Measurements from ENCODE around the gene SIX3.

SIX3 gene

DNA sequence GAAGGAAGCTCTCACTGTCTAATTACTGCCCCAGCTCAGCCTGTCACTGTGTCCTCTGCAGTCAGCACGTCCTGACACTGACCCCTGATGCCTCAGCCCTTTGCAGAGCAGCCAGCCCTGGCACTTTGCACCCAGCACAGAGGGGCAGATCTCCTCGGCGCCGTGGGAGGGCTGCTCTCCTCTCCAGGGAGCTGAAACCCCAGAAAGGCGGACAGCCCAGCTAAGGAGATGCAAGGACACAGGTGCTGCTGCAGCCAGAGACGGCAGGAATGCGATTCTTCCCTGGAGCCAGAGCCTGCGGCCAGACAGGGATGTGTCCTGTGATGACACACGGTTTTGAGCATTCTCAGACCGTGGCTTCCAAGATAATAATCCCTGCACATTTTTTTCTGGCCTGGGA, 34.5 kb upstream of the SIX3 start:
- H3K4me3 ChIP-seq (replicated peaks; ENCODE audit: low read depth, low read length), result no peak overlapping the region
- no peak for DNase-seq (ENCODE audit: extremely low read depth, low read depth)
- TF ChIP-seq, protein P1, sequence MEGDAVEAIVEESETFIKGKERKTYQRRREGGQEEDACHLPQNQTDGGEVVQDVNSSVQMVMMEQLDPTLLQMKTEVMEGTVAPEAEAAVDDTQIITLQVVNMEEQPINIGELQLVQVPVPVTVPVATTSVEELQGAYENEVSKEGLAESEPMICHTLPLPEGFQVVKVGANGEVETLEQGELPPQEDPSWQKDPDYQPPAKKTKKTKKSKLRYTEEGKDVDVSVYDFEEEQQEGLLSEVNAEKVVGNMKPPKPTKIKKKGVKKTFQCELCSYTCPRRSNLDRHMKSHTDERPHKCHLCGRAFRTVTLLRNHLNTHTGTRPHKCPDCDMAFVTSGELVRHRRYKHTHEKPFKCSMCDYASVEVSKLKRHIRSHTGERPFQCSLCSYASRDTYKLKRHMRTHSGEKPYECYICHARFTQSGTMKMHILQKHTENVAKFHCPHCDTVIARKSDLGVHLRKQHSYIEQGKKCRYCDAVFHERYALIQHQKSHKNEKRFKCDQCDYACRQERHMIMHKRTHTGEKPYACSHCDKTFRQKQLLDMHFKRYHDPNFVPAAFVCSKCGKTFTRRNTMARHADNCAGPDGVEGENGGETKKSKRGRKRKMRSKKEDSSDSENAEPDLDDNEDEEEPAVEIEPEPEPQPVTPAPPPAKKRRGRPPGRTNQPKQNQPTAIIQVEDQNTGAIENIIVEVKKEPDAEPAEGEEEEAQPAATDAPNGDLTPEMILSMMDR (IDR thresholded peaks at IDR 0.05; ENCODE audit: low read depth, low read length, missing control alignments), result no peak

DNA sequence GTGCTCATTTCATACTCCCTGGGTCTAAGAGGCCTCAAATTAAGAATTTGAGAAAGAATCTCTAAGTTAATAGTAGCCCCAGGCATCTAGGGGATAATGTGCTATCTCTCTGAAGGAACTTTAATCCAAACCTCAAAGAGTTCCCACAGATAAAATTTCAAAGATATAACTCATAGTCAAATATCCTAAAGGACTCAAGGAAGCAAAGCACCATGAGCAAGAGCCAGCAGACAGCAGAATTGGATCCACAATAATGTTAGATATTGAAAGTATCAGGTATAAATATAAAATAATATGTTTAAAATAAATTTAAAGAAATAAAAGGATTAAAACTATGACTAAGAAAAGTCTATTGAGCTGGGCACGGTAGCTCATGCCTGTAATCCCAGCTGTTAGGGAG, 31.7 kb upstream of the SIX3 start:
- DNase-seq (ENCODE audit: extremely low read depth, low read depth), result no peak
- TF ChIP-seq, protein P1 (IDR thresholded peaks at IDR 0.05; ENCODE audit: low read depth, low read length, missing control alignments), result no peak
- no peak overlapping the region for H3K4me3 ChIP-seq (replicated peaks; ENCODE audit: low read depth, low read length)

DNA sequence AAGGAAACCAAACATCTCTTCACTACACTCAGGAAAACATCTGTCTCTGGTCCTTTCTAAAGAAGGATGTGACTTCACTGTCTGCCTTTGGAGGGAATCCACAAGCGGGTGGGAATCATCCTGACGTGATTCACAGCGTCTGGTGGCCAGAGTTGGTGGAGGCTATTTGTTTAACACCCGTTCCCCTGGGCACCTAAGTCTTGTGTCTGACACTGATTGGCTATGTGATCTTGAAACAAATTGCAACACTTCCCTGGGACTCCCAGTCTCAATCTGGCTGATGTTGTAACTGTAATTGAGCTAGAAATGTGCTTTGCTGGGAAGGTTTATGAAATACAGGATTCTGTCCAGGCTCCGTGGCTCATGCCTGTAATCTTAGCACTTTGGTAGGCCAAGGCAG, 28.8 kb upstream of the SIX3 start:
- peak; percentile 15 for DNase-seq (ENCODE audit: extremely low read depth, low read depth)
- no peak overlapping the region for H3K4me3 ChIP-seq (replicated peaks; ENCODE audit: low read depth, low read length)
- TF ChIP-seq, protein P1 (IDR thresholded peaks at IDR 0.05; ENCODE audit: low read depth, low read length, missing control alignments), result no peak

DNA sequence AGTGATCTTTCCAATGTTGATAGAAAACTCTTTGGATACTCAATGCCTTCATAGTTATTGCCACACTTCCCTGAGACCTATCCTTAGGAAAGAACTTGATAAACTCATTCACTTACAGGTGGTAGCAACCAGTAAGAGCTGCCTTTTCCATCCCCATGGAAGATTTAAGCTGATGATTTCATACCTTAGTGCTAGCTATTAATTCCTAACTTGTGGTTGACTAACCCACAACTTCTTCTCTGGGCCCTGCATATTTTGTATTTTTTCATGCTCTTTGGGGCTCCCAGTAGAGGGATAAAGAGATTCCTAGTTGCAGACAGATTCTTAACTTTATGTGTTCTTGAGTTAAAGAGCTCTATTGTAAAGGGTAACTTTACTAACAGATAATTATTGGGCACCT, 25.2 kb upstream of the SIX3 start:
- TF ChIP-seq, protein P1 (IDR thresholded peaks at IDR 0.05; ENCODE audit: low read depth, low read length, missing control alignments), result no peak
- no peak for DNase-seq (ENCODE audit: extremely low read depth, low read depth)
- no peak overlapping the region for H3K4me3 ChIP-seq (replicated peaks; ENCODE audit: low read depth, low read length)

DNA sequence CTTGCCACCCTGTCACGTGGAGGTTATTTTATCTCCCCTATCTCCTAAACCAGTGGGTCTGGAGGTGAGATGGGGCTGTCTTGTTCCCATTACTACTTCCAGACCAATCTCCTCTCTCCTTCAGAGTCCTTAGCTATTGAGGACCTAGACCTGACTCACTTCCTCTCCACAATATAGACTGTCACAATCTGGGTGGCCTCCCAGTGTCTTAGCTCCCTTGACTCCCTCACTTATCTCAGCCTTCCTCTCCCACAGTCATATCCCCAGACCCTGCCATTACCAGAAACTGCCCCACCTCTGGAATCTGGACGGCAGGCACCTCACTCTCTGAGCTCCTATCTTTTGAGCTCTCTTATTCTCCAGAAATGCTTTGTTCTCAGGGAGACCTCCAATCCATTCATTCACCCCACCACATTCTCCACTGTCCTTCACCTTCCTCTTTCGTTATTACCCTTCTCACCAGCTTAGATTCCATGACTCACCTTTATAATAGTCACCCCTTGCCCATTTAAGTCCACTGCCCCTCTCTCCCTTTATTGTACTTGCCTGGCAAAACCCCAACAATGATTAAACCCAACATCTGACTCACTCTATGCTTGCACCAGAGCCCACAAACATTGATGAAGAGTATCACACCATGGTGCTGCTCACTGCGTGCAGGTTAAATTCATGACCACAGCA, 23.3 kb upstream of the SIX3 start:
- no peak overlapping the region for H3K4me3 ChIP-seq (replicated peaks; ENCODE audit: low read depth, low read length)
- no peak for DNase-seq (ENCODE audit: extremely low read depth, low read depth)
- TF ChIP-seq, protein P1 (IDR thresholded peaks at IDR 0.05; ENCODE audit: low read depth, low read length, missing control alignments), result no peak

DNA sequence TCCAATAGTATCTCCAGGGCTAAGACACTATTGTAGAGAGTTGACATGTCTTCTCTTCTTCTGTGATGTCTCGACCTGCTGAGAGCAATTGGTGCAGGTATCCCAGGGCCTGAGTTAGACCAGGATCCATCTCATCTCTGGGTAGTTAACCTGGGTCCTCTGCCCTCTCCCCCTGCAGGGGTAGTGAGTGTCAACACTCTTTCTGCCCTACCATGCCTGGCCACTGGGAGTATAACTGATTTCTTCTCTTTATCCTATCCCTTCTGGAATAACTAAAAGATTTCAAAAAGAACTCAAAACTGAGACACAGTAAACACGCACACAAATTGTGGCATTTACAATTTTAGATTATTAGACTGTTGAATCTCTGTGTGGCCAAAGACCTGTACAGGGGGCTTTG, 20.8 kb upstream of the SIX3 start:
- DNase-seq (ENCODE audit: extremely low read depth, low read depth), result no peak
- TF ChIP-seq, protein P1 (IDR thresholded peaks at IDR 0.05; ENCODE audit: low read depth, low read length, missing control alignments), result no peak
- H3K4me3 ChIP-seq (replicated peaks; ENCODE audit: low read depth, low read length), result no peak overlapping the region

DNA sequence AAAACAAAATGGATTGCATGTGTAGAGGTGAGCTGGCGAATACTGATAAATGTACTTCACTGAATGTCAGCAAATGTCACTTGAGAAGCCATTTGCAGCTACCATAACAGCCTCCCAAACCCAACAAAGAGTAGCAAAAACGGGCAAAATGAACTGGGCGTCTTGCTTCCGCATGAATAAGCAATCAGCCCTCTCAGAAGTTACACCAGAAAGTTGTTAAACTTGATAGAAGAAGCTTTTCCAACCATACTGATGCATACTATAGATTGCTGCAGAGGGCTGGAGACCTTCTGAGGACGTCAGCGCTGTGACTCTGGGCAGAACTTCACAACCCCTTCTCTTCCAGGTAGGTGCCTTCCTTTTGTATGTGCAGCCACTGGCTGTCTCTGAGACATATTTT, 18.7 kb upstream of the SIX3 start:
- H3K4me3 ChIP-seq (replicated peaks; ENCODE audit: low read depth, low read length), result no peak overlapping the region
- no peak for DNase-seq (ENCODE audit: extremely low read depth, low read depth)
- TF ChIP-seq, protein P1 (IDR thresholded peaks at IDR 0.05; ENCODE audit: low read depth, low read length, missing control alignments), result no peak
